ENCODE measurements around the gene HSPA14.

DNA sequence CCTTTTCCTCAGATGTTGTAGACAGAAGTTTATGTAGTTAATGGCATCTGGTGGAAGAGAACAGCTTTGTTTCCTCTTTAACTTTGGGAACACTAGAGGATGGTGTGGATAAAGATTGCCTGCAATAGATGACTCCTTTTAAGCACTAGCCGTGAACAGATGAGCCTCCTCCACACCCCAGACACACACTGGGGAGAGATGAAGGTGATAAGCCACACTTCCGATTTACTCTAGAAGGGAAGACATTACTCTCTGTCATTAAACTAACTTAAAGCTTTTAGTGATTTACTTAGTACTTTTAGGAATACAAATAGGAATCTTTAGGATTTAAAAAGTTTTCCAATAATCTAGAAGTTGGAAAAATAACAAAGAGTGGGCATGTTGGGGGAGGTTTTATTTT lies 6.8 kb downstream of the HSPA14 start:
- TF ChIP-seq ZFP3 (CRISPR knock-in tag; IDR thresholded peaks at IDR 0.05) (no peak), SNAI2 (CRISPR knock-in tag; IDR thresholded peaks at IDR 0.05) (no peak), ZNF565 (CRISPR knock-in tag; conservative IDR thresholded peaks at IDR 0.05; ENCODE audit: low read depth) (no peak), ZNF8 (CRISPR knock-in tag; IDR thresholded peaks at IDR 0.05) (no peak), ZNF70 (CRISPR knock-in tag; IDR thresholded peaks at IDR 0.05) (no peak), ISL1 (CRISPR knock-in tag; IDR thresholded peaks at IDR 0.05) (no peak)
- TF ChIP-seq, protein P1, sequence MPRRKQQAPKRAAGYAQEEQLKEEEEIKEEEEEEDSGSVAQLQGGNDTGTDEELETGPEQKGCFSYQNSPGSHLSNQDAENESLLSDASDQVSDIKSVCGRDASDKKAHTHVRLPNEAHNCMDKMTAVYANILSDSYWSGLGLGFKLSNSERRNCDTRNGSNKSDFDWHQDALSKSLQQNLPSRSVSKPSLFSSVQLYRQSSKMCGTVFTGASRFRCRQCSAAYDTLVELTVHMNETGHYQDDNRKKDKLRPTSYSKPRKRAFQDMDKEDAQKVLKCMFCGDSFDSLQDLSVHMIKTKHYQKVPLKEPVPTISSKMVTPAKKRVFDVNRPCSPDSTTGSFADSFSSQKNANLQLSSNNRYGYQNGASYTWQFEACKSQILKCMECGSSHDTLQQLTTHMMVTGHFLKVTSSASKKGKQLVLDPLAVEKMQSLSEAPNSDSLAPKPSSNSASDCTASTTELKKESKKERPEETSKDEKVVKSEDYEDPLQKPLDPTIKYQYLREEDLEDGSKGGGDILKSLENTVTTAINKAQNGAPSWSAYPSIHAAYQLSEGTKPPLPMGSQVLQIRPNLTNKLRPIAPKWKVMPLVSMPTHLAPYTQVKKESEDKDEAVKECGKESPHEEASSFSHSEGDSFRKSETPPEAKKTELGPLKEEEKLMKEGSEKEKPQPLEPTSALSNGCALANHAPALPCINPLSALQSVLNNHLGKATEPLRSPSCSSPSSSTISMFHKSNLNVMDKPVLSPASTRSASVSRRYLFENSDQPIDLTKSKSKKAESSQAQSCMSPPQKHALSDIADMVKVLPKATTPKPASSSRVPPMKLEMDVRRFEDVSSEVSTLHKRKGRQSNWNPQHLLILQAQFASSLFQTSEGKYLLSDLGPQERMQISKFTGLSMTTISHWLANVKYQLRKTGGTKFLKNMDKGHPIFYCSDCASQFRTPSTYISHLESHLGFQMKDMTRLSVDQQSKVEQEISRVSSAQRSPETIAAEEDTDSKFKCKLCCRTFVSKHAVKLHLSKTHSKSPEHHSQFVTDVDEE (CRISPR knock-in tag; IDR thresholded peaks at IDR 0.05): no peak
- TF ChIP-seq, protein P2, sequence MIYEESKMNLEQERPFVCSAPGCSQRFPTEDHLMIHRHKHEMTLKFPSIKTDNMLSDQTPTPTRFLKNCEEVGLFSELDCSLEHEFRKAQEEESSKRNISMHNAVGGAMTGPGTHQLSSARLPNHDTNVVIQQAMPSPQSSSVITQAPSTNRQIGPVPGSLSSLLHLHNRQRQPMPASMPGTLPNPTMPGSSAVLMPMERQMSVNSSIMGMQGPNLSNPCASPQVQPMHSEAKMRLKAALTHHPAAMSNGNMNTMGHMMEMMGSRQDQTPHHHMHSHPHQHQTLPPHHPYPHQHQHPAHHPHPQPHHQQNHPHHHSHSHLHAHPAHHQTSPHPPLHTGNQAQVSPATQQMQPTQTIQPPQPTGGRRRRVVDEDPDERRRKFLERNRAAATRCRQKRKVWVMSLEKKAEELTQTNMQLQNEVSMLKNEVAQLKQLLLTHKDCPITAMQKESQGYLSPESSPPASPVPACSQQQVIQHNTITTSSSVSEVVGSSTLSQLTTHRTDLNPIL (CRISPR knock-in tag; IDR thresholded peaks at IDR 0.05; ENCODE audit: low read depth): no peak
- TF ChIP-seq, protein P3, sequence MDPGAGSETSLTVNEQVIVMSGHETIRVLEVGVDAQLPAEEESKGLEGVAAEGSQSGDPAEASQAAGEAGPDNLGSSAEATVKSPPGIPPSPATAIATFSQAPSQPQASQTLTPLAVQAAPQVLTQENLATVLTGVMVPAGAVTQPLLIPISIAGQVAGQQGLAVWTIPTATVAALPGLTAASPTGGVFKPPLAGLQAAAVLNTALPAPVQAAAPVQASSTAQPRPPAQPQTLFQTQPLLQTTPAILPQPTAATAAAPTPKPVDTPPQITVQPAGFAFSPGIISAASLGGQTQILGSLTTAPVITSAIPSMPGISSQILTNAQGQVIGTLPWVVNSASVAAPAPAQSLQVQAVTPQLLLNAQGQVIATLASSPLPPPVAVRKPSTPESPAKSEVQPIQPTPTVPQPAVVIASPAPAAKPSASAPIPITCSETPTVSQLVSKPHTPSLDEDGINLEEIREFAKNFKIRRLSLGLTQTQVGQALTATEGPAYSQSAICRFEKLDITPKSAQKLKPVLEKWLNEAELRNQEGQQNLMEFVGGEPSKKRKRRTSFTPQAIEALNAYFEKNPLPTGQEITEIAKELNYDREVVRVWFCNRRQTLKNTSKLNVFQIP (CRISPR knock-in tag; IDR thresholded peaks at IDR 0.05; ENCODE audit: borderline replicate concordance, low read depth): no peak
- TF ChIP-seq, protein P4, sequence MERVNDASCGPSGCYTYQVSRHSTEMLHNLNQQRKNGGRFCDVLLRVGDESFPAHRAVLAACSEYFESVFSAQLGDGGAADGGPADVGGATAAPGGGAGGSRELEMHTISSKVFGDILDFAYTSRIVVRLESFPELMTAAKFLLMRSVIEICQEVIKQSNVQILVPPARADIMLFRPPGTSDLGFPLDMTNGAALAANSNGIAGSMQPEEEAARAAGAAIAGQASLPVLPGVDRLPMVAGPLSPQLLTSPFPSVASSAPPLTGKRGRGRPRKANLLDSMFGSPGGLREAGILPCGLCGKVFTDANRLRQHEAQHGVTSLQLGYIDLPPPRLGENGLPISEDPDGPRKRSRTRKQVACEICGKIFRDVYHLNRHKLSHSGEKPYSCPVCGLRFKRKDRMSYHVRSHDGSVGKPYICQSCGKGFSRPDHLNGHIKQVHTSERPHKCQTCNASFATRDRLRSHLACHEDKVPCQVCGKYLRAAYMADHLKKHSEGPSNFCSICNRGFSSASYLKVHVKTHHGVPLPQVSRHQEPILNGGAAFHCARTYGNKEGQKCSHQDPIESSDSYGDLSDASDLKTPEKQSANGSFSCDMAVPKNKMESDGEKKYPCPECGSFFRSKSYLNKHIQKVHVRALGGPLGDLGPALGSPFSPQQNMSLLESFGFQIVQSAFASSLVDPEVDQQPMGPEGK (CRISPR knock-in tag; IDR thresholded peaks at IDR 0.05; ENCODE audit: borderline replicate concordance): no peak
